Activated CD4-positive, alpha-beta T cell treated with anti-CD3 and anti-CD28 coated beads, Interleukin-10, Interleukin-2, amounts not matched to agents 100 ng/mL and 50 ng/mL, durations not matched to agents 16 hours and 8 hours (primary cell): Measurements from ENCODE around the gene LIME1.

Experiments
- DNase-seq: peaks from one replicate; pipeline ENCODE4 v3.0.0-alpha.2; 2020

Gene LIME1

GRCh38 chr20:63735859-63736718, at the start of gene LIME1:
TSS of gene LIME1 (plus strand) at chr20:63736664. CDS start at chr20:63737550, 886 bp downstream.
- peak; percentile 64 for DNase-seq

- no peak for DNase-seq
Measured at GRCh38 chr20:63687419-63688178, 48.9 kb upstream of the LIME1 start.

GRCh38 chr20:63688228-63689045, 48.0 kb upstream of the LIME1 start:
- no peak for DNase-seq

GRCh38 chr20:63689046-63690002, 47.1 kb upstream of the LIME1 start:
- DNase-seq = no peak

GRCh38 chr20:63690003-63690897, 46.2 kb upstream of the LIME1 start:
- DNase-seq = no peak

GRCh38 chr20:63690898-63691710, 45.4 kb upstream of the LIME1 start:
- DNase-seq = no peak

- DNase-seq = no peak
Measured at GRCh38 chr20:63691711-63692435, 44.6 kb upstream of the LIME1 start.

- DNase-seq = no peak
Measured at GRCh38 chr20:63692436-63693082, 43.9 kb upstream of the LIME1 start.

GRCh38 chr20:63693083-63693732, 43.3 kb upstream of the LIME1 start:
- DNase-seq = no peak

- no peak for DNase-seq
Measured at GRCh38 chr20:63693733-63694583, 42.5 kb upstream of the LIME1 start.

- DNase-seq = no peak
Measured at GRCh38 chr20:63694584-63695423, 41.7 kb upstream of the LIME1 start.

GRCh38 chr20:63695424-63696305, 40.8 kb upstream of the LIME1 start:
- DNase-seq = no peak

- no peak for DNase-seq
Measured at GRCh38 chr20:63696306-63696627, 40.2 kb upstream of the LIME1 start.

- no peak for DNase-seq
Measured at GRCh38 chr20:63696628-63697356, 39.7 kb upstream of the LIME1 start, which contains the start of gene TNFRSF6B. TSS of gene TNFRSF6B (plus strand) at chr20:63696652. CDS start at chr20:63696768, 116 bp downstream.
